ENCODE measurements around the gene MCM9. TPM values are rescaled to one million over a fixed set of nuclear protein-coding genes. Genes with fewer than 3 reads are reported as not detected.

Gene MCM9
- total RNA-seq, 1 donor from 2014 or later, result 18.0 TPM

DNA sequence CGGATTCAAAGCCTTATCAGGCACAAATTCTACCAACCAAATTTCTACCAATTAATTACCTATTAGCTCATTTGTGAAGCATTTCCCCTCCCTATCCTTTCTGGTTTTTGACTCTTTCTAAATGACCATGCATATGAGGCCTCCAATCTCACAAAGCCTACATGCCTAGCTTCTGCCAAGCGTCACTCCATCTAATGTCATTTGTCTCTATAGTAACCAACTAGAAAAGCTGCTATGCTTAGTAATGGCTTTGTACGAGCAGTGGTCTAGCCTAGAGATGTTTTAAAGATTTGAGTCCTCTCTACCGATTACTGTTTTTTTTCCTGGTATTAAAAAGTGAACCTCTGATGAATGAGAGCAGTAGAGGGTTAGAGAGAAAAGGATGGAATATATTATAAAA is 45.8 kb downstream of the MCM9 start:
- Mint-ChIP-seq H3K4me1 (ENCODE audit: low read depth, unreplicated experiment) (peaks cover 36% of the 10 kb centered on the region), H3K27me3 (ENCODE audit: unreplicated experiment) (peaks cover 8% of the 10 kb centered on the region), H3K9me3 (ENCODE audit: unreplicated experiment) (peaks cover 9% of the 10 kb centered on the region), H3K27ac (ENCODE audit: unreplicated experiment) (peak overlapping the region; percentile 84), H3K36me3 (ENCODE audit: unreplicated experiment) (no peaks in the 10 kb centered on the region), H3K4me3 (ENCODE audit: unreplicated experiment) (peak overlapping the region; percentile 53)
- TF ChIP-seq, protein P1, sequence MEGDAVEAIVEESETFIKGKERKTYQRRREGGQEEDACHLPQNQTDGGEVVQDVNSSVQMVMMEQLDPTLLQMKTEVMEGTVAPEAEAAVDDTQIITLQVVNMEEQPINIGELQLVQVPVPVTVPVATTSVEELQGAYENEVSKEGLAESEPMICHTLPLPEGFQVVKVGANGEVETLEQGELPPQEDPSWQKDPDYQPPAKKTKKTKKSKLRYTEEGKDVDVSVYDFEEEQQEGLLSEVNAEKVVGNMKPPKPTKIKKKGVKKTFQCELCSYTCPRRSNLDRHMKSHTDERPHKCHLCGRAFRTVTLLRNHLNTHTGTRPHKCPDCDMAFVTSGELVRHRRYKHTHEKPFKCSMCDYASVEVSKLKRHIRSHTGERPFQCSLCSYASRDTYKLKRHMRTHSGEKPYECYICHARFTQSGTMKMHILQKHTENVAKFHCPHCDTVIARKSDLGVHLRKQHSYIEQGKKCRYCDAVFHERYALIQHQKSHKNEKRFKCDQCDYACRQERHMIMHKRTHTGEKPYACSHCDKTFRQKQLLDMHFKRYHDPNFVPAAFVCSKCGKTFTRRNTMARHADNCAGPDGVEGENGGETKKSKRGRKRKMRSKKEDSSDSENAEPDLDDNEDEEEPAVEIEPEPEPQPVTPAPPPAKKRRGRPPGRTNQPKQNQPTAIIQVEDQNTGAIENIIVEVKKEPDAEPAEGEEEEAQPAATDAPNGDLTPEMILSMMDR (IDR thresholded peaks at IDR 0.05; ENCODE audit: partially characterized antibody, unreplicated experiment), result no peak
- no peak for DNase-seq

DNA sequence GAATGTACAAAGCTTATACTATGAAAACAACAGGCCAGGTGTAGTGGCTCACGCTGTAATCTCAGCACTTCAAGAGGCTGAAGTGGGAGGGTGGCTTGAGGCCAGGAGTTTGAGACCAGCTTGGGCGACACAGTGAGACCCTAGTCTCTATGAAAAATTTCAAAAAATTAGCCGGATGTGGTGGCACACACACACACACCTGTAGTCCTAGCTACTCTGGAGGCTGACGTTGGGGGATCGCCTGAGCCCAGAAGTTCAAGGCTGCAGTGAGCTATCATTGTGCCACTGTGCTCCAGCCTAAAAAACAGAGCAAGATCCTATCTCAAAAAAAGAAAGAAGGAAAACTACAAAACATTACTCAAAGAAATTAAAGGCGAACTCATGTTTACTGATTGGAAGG is 48.3 kb downstream of the MCM9 start:
- no peak for DNase-seq
- no peaks in the 10 kb centered on the region for H3K36me3 Mint-ChIP-seq (ENCODE audit: unreplicated experiment)
- H3K27ac Mint-ChIP-seq (ENCODE audit: unreplicated experiment), result no peak overlapping the region
- H3K4me3 Mint-ChIP-seq (ENCODE audit: unreplicated experiment), result no peak overlapping the region
- H3K9me3 Mint-ChIP-seq (ENCODE audit: unreplicated experiment), result peaks cover 3% of the 10 kb centered on the region
- no peaks in the 10 kb centered on the region for H3K27me3 Mint-ChIP-seq (ENCODE audit: unreplicated experiment)
- TF ChIP-seq, protein P1 (IDR thresholded peaks at IDR 0.05; ENCODE audit: partially characterized antibody, unreplicated experiment), result no peak
- peaks cover 29% of the 10 kb centered on the region for H3K4me1 Mint-ChIP-seq (ENCODE audit: low read depth, unreplicated experiment)

DNA sequence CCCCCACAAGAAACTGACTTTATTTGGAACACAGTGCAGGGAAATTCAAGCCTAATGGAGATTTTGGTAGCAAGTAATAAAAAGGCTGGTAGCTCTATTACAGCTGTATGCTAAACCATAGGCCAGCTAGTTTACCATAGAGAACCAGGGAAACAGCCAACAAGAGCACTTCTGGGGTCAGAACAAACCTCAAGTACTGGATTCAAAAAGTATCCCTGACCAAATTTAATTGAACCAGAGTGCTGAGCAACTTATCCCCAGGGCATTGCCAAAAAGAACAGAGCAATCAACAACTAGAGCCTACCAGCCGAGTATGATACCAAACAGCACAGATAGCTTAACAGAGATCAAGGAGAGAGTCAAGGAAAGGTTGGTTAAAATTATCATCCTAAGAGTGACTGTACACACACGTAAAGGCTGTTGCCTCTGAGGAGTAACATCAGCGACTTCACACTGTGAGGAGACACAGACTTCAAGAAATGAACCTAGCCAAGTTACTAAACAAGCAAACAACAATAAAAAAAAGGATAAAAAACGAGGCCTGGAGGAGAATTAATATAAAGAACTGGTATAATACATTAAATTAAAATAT is 52.5 kb downstream of the MCM9 start:
- no peak overlapping the region for H3K27ac Mint-ChIP-seq (ENCODE audit: unreplicated experiment)
- no peak for DNase-seq
- H3K36me3 Mint-ChIP-seq (ENCODE audit: unreplicated experiment), result peaks cover 4% of the 10 kb centered on the region
- no peaks in the 10 kb centered on the region for H3K9me3 Mint-ChIP-seq (ENCODE audit: unreplicated experiment)
- no peak overlapping the region for H3K4me3 Mint-ChIP-seq (ENCODE audit: unreplicated experiment)
- TF ChIP-seq, protein P1 (IDR thresholded peaks at IDR 0.05; ENCODE audit: partially characterized antibody, unreplicated experiment), result no peak
- no peaks in the 10 kb centered on the region for H3K27me3 Mint-ChIP-seq (ENCODE audit: unreplicated experiment)
- peaks cover 14% of the 10 kb centered on the region for H3K4me1 Mint-ChIP-seq (ENCODE audit: low read depth, unreplicated experiment)

DNA sequence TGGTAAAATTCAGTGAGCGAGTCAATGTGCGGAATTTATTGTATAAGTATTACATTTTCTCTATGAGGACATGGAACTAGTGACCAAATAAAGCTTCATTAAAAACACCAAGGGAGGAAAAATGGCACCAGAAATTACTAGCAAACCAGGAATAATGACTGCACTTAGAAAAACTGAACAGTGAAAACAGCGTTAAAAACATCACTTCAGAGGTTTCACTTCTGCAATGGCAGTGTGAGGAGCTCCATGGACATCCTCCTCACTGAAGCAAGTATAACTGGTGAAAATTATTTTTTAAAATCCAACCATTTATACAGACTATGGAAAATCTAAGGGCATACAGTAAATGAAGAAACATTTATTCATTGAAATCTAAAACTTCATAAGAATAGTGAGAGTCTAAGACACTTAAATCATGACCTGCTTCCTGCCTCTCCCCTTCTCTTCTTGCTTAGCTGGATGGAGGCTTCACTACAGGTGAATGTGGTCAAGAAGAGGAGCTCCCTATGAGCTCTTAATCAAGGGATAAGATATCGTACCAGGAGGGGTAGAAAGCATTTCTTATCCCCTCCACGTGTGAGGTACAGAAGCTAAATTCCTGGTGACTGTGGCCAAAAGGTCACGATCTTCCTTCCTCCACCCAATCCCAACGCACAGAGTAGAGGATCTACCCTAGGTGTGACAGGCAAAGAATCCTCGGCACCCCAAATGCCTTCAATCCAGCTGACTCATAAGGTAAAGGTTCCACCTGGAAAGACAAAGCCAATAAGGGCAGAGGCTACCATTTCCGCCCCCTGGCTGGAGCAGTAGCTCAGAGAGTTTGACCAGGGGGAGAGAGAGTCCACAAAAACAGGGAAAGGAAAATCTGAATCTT is 53.3 kb downstream of the MCM9 start:
- Mint-ChIP-seq H3K27ac (ENCODE audit: unreplicated experiment) (no peak overlapping the region), H3K4me3 (ENCODE audit: unreplicated experiment) (no peak overlapping the region)
- DNase-seq, result no peak

More for the DNA sequence above, 53.3 kb downstream of the MCM9 start:
- TF ChIP-seq, protein P1 (IDR thresholded peaks at IDR 0.05; ENCODE audit: partially characterized antibody, unreplicated experiment), result no peak
- Mint-ChIP-seq H3K4me1 (ENCODE audit: low read depth, unreplicated experiment) (peaks cover 12% of the 10 kb centered on the region), H3K9me3 (ENCODE audit: unreplicated experiment) (no peaks in the 10 kb centered on the region), H3K27me3 (ENCODE audit: unreplicated experiment) (no peaks in the 10 kb centered on the region), H3K36me3 (ENCODE audit: unreplicated experiment) (peaks cover 4% of the 10 kb centered on the region)
